GM19468 (cell line): ENCODE measurements around the gene SERPINI2.
A peak's percentile ranks its signal among the peaks of the same experiment; 100 is the strongest.
"Not testable (repeated sequence)": the region's sequence is repeated elsewhere in the genome, so short reads cannot be mapped to it uniquely, and the experiment has no call there.

Experiments used
- ATAC-seq: cut with Tn5 transposase; IDR thresholded peaks from one replicate; pipeline ENCODE4 v1.9.1; 2021; ENCODE audit warnings: mild to moderate bottlenecking, moderate library complexity, moderate number of reproducible peaks; ENCODE audit not compliant: unreplicated experiment; ENCODE audit errors: extremely low read depth

The SERPINI2 gene

GRCh38 chr3:167450675-167451074 lies 23.2 kb downstream of the SERPINI2 start:
- no peak for ATAC-seq

- ATAC-seq: no peak
These were observed 23.6 kb downstream of the SERPINI2 start for GRCh38 chr3:167450195-167450594.

GRCh38 chr3:167445491-167445890 lies 28.4 kb downstream of the SERPINI2 start:
- ATAC-seq: no peak

DNA sequence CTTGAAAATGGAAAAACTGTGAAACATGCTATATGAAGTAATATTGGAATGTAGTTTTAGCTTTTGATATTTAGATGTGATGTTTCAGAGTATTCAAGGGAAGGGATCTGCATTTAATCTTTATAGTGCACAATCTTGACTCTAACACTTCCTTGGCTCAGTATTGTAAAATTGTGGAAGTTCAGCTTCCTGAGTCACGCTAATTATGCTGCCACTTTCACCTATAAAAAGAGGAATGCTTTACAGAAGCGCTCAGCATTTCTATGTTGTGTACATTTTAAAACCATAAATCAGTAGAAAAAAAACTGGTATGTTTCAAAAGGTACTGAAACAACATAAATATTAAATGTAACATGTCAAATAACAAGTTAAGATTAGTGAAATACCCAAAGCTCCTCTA lies 32.6 kb downstream of the SERPINI2 start:
- ATAC-seq: no peak

GRCh38 chr3:167437428-167438139 lies 36.3 kb downstream of the SERPINI2 start:
- ATAC-seq: no peak

- ATAC-seq: not testable (repeated sequence)
These were observed 46.9 kb downstream of the SERPINI2 start for GRCh38 chr3:167426962-167427361.

GRCh38 chr3:167422396-167422795 lies 51.4 kb downstream of the SERPINI2 start:
- not testable (repeated sequence) for ATAC-seq

GRCh38 chr3:167409611-167410010 lies 64.2 kb downstream of the SERPINI2 start:
- no peak for ATAC-seq

- peak; percentile 43 for ATAC-seq
These were observed 66.9 kb downstream of the SERPINI2 start for GRCh38 chr3:167406876-167407492.

GRCh38 chr3:167397826-167398225 lies 76.0 kb downstream of the SERPINI2 start:
- no peak for ATAC-seq

DNA sequence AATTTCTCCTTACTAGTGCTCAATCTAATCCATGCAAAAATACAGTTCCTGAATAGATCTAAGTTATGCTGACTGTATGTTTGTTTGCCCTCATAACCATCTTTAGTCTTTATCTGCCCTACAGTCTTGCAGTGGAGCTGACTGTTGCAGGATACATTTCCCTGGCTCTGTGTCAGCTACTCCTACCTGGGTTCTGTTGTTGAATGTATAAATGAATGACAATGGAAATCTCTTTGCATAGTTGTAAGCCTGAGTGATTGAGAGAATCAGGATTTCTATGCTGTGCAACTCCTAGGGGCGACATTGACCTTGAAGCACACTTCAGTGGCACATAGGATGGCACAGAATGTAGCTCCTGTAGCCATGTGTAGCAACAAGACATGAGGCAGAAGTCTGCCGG lies 77.8 kb downstream of the SERPINI2 start:
- ATAC-seq: no peak

GRCh38 chr3:167394003-167394402 lies 79.8 kb downstream of the SERPINI2 start:
- no peak for ATAC-seq
